Activated CD4-positive, alpha-beta T cell treated with anti-CD3 and anti-CD28 coated beads, Interleukin-2, amount 50 U/mL, for 1 hour (primary cell): ENCODE data around the gene FXYD5.

ENCODE experiments used
- DNase-seq: peaks from one replicate; pipeline ENCODE4 v3.0.0-alpha.2; 2020

FXYD5 gene

DNA sequence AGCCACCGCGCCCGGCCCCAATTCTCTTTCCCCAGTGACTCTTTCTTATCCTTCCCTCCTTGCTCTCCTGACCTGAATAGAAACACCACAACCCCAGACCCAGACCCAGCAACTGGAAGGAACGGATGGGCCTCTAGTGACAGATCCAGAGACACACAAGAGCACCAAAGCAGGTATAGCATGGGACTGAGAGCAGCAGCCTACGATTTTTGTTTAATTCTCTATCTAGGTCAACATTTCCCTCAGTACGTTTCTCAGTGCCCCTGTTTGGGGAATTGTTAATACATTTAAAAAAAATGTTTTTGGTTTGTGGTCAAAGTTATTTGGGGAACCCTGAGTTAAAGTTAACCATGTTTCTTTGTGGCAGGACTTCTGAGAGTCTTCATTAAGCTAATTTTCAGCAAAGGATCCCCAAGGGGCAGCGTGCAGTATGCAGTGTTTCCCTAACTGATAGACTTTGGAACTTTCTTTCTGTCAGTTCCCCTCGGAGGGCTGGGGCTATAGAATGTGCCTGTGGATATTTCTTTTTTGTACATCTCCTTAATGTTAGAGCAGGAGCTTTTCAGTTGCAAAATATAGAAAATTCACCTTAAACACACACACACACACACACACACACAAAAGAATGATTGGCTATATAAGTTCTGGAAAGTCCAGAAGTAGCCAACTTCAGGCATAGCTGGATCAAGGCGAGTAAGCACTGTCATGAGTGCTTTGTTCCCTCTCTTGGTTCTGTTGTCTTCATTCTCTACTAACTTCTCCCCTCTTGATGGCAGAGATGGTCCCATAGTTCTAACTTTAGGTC is 6.3 kb downstream of the FXYD5 start:
- DNase-seq: no peak

DNA sequence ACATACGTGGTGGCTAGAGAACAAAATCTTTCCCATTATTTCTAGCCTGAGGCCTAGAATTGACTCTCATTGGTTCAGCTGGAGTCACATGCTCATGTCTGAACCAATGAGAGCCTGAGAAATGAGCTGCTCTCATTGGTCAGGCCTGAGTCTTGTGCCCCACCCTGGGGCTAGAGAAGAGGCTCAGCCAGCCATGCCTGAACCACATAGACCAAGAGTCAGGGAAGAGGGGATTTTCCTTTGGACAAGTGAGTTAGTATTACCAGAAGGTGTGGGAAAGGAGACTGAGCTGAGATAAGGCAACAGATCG is 6.9 kb downstream of the FXYD5 start:
- no peak for DNase-seq

DNA sequence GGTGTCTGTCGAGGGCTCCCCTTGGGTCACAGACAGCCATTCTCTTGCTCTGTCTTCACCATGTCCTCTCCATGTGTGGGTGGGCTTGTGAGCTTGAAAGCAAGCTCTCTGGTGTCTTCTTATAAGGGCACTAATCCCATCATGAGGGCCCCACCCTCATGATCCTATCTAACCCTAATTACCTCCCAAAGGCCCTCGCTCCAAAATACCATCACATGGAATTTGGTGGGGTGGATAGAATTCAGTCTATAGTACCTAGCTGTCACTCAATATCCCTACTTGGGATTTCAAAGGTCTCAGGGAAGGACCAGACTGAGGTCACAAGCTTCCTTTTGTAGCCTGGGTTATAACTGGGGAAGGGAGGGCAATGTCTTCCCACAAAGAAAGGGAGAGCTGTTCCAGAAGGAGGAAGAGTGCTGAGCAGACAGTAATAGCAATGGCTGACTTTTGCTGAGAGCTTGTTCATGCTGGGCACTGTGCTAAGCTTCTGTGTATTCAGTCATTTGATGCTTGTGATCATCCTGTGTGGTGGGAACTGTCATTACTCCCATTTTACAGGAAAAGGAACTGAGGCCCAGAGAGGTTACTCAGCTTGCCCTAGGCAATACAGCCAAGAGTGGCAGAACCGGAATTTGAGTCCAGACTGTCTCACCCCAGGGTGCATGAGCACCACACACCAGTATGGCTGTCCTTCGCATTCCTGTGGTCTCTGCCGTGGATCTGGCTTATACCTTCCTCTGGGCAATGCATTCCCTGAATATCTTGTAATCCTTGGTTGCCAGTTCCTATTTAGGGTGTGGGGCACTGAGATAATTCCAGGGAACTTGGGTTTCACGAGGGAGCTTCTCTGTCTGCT is 8.2 kb downstream of the FXYD5 start:
- no peak for DNase-seq

DNA sequence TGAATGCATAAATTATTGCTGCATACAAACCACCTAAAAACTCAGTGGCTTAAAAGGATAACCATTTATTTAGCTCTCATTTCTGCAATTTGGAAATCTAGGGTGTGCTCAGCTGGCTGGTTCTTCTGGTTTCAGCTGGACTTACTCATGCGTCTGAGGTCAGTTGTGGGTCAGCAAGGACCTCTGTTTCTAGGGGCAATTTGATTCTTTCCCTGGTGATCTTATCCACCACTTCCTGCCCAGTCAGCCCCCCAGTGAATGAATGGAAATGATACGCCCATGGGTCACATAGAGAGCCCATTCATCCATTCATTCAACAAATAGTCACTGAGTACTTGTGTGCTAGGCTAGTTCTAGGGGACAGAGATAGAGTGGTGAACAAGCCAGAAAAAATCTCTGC is 9.9 kb downstream of the FXYD5 start:
- DNase-seq: no peak

DNA sequence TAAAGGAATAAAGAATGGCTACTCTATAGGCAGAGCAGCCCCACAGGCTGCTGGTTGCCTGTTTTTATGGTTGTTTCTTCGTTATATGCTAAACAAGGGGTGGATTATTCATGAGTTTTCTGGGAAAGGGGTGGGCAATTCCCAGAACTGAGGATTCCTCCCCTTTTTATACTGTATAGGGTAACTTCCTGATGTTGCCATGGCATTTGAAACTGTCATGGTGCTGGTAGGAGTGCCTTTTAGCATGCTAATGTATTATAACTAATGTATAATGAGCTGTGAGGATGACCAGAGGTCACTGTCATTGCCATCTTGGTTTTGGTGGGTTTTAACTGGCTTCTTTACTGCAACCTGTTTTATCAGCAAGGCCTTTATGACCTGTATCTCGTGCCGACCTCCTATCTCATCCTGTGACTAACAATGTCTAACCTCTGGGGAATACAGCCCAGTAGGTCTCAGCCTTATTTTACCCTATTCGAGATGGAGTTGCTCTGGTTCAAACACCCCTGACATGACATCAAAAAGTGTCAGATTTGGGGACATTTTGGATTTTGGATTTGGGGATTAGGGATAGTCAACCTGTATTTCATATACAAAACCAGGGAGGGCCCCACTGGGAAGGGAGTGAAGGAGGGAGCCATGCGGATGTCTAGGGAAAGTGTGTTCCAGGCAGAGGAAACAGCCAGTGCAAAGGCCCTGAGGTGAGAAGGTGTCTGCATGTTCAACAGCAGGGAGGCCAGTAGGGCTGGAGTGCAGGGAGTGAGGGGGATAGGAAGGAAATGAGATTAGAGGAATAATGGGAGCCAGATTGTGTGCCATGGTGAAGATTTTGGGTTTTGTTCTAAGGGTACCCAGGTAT is 10.9 kb downstream of the FXYD5 start:
- no peak for DNase-seq

DNA sequence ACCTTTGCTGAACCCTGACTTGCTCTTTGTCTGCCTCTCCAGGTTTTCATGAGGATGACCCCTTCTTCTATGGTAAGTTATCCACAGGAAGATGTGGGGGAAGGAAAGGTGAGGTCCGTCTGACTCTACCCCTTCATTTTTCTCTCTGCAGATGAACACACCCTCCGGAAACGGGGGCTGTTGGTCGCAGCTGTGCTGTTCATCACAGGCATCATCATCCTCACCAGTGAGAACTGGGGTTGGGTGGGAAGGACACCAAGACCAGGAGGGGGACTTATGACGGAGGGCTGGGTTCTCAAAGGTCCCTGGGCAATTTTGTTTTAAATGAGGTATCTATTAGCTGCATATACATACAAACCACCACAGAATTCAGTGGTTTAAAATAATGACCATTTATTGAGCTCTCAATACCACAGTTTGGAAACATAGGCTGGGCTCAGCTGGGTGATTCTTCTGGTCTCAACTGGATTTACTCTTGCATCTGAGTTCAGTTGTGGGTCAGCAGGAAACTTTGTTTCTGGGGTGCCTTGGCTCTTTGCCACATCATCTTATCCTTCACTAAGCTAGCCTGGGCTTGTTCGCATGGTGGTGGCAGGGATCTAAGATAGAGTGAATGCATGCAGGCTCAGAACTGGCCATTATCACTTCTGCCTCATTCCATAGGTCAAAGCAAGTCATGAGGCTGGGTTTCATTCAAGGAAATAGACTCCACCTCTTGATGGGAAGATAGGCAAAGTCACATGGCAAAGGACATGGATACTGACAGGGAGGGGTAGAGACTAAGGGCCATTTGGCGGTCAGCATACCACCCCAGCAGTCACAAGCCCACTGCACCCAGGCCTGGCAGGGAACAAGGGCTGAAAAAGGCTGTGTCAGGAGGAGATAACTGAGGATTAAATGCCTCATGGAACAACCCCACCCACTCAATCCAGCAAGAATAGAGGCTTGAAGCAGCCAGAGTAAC is 11.8 kb downstream of the FXYD5 start:
- DNase-seq: no peak

DNA sequence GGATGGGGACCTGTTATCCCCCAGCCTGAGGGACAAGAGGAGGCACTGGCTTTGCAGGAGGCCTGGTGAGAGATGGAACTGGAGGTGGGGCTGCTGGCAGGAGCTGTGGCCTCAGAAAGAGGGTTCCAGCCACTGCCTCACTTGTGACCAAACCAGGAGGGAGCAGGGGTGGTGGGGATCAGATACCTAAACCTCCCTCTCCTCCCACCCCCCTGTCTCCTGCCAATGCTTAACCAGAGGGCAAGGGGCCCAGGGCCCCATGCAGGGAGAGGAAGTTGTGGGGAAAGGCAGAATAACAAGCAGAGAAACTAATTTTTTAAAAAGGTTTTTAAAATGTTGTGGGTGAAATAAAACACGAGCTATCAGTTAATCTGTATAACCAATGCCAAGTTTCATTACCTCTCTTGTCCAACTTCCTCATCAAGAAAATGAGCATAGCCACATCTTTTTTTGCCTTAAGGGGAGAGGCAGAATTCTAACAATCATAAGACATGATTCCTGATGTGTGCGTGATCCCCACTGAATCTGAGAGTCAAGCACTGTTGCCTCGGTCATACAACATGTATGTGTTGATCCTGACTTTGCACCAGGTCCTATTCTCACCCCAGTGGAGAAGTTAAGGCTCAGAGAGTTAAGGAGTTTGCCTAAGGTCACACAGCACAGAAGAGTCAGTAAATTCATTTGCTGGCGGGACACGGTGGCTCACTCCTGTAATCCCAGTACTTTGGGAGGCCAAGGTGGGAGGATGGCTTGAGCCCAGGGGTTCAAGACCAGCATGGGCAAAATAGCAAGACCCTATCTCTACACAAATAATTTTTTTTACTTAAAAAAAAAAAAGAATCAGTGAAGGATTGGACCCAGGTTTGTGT is 12.9 kb downstream of the FXYD5 start:
- DNase-seq: no peak

DNA sequence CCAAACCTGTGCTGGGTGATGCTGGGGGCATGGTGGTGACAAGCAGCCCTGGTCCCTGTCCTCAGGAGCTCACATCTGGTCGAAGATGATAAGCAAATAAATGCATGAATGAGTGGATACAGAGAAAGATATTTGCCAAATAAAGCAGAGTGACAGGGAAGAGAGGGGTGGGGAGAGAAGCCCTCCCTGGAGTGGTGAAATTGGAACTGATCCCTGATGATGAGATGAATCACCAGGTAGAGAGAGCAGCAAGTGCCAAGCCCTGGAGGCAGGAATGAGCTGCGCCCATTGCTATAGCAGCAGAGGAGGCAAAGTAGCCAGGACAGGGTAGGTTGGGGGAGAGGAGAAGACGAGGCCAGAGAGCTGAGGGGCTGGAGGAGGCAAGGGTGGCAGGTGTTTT is 13.7 kb downstream of the FXYD5 start:
- DNase-seq: no peak

DNA sequence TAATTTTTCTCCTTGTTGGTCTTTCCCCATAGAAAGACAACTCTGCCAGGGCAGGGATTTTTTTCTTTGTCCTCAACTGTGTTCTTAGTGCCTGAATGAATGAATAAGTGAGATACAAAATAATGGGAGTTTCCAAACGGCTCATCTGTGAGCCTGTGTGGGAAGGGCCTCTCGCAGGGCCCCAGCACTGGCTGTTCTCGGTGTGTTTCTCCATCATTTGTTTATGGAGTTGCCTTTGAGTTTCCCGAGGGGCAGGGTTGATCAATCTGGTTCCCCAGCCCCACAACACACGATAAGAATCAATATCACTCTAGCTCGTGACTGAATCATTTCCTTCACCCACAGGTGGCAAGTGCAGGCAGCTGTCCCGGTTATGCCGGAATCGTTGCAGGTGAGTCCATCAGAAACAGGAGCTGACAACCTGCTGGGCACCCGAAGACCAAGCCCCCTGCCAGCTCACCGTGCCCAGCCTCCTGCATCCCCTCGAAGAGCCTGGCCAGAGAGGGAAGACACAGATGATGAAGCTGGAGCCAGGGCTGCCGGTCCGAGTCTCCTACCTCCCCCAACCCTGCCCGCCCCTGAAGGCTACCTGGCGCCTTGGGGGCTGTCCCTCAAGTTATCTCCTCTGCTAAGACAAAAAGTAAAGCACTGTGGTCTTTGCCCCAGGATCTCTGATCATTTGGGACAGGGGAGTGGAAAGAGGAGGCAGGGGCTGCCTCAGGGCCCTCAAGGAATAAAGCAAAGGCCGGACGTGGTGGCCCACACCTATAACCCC is 14.9 kb downstream of the FXYD5 start:
- no peak for DNase-seq

DNA sequence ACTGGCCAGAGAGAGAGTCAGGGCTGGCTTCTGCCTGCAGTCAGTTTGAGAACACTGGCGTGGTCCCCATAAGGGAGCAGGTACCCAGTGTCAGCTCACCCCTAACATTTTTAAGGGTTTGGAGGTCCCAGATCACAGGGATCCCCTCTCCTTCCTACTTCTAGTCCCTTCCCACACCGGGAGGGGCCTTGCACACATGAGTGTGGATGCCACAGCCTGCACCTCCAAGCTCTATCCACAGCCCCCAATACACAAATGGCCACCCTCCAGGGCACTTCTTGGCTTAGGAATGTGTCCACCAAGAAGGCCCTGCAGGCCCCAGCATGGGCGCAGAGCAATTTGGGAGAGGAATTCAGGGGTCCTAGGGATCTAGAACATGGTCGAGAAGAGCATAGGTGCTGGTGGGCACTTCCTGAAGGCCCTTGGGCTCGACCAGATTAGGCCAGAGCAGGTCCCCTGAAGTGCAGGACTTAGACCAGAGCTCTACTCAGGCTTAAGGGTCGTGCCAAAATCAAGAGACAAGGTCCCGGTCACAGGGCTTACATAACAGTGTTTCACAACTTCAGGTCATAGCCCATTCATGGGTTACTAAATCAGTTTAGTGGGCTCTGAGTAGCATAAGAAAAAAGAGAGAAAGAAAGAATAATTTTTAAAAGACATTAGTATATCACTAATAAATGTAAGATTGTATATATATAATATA is 16.0 kb downstream of the FXYD5 start:
- no peak for DNase-seq

DNA sequence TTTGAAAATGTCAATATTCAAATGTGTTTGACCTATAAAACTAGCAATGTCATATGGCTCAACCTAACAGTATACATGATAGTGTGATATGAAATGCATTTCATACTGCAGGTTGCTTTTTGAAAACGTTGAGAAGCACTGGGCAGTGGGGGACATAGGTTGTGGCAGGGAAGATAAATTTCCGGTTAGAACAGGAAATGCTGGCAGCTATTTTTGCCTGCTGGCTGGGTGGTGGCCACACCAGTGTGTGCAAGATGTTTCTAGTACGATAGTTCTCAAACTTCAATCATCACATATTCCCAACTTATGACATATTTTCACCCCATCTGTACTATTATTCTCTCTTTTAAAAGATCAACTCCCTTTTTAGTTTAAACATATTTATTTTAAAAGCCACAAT is 17.2 kb downstream of the FXYD5 start:
- DNase-seq: no peak

DNA sequence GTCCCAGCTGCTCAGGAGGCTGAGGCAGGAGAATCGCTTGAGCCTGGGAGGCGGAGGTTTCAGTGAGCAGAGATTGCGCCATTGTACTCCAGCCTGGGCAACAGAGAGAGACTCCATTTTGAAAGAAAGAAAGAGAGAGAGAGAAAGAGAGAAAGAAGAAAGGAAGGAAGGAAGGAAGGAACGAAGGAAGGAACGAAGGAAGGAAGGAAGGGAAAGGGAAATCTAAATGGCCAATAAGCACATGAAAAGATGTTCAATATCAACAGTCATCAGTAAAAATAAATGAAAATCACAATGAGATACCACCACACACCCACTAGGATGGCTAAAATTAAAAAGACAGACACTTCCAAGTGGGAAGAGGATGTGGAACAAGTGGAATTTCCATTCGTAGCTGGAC is 19.7 kb downstream of the FXYD5 start:
- DNase-seq: no peak

DNA sequence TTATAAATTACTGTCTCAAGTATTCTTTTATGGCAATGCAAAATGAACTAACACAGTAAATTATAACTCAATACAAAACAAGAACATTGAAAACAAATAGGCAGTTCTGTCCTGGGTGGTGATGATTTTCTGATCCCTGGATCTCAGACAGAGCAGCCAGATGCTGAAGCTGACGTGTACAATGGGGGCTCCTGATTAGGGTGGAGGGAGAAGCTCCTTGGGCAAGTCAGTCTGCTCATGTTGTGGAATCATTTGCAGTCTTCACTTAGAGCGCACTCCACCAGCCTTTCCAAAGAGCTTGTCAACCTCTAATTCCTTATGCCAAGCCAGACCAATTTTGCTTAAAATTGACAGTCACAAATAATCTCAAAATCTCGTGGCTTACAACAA is 21.6 kb downstream of the FXYD5 start:
- DNase-seq: no peak

DNA sequence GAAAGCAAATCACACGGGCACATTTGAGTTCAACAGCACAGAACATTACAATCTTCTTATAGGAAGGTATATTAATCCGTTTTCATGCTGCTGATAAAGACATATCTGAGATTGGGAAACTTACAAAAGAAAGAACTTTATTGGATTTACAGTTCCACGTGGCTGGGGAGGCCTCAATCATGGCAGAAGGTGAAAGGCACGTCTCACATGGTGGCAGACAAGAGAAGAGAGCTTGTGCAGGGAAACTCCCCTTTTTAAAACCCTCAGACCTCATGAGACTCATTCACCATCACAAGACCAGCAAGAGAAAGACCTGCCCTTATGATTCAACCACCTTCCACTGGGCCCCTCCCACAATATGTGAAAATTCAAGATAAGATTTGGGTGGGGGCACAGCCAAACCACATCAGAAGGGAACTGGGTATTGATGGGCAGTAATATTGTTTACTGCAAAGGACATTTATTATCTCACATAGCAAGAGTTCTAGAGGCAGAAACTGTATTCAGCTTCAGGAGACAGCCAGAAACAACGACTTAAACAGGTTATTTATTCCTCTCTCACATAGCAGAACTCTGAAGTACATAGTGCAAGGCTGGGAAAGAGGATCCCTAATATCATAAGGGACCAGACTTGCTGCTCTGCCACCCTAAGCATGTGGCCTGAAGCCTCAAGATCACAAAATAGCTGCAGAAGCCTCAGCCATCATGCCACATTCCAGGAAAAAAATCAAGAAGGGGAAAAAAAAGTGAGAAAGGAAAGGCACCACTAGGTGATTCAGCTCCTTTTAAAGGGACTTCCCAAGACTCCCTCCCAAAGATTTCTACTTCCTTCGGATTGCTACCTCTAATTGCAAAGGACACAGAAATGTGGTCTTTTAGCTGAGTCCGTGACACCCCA is 23.1 kb downstream of the FXYD5 start:
- DNase-seq: no peak

DNA sequence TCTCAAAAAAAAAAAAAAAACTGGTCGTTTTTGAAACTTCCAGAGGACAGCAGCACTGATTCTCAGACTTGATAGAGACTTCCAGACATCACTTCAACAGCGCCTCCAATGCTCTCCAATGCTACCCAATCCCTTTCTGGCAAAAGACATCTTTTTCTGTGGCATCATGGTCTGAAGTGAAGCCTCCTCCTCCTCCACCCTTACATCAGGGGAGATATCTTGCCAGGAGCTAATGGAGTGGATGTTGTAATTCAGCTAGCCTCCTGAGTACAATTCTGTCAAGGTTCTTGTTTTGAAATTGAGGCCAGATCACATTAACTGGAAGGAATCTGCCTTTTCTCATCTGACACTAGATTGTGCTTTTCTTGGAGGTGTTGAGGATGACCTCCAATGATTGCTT is 24.2 kb downstream of the FXYD5 start:
- no peak for DNase-seq

DNA sequence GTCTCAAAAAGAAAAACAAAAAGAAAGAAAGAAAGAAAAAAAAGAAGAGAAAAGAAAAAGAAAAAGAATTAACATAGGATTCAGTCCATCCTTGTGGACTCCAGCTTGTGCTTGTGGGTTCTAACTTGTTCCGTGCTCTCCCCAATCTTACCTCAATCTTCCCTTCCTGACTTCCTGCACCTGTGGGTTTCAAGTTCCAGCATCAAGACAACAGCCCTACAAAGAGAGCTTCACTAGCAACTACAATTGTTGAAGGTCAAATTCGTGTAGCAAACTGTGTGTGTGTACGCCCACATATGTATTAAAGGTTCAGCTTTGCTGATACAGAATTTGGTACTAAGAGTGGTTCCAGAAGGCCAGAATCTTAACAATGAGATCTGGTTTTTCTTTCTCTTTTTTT is 25.3 kb downstream of the FXYD5 start:
- DNase-seq: no peak

DNA sequence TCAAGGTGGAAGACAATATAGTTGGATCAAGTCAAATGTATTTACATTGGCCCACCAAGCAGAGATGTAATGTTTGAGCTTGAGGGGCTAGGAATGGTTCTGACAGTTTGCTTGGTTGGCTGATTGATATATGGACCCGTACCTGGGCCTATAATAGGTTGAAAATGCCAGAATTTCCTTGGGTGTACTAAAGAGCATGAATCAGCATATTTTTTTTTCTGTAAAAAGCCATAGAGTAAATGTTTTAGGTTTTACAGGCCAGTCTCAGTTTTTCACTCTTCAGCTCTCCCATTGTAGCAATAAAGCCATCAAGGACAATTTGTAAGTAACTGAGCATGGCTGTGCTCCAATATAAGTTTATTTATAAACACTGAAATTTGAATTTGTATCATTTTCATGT is 26.9 kb downstream of the FXYD5 start:
- DNase-seq: no peak

DNA sequence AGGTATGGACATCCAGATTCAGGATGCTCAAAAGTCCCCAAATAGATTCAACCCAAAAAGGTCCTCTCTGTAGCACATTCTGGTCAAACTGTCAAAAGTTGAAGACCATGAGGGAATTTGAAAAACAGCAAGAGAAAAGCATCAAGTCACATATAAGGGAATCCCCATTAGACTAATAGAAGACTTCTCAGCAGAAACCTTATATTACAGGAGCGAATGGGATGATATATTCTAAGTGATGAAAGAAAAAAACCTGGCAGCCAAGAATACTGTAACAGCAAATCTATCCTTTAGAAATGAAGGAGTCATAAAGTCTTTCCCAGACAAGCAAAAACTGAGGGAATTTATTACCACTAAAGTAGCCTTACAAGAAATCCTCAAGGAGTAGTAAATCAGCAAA is 29.7 kb downstream of the FXYD5 start:
- no peak for DNase-seq

DNA sequence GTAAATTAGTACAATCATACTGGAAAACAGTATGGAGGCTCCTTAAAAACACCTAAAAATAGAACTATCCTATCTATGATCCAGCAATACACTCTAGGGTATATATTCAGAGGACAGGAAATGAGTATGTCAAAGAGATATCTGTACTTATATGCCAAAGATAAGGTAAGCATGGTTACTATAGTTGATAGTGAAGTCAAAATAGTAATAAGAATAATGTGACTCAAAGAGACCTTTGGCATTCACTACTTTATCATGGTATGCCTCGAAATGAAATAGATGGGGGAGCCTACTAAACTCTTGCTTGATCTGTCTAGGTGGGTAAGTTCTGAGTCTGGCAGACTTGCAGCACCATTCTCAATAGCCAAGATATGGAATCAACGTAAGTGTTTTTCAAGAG is 30.3 kb downstream of the FXYD5 start:
- DNase-seq: no peak
